K562 (cell line): ENCODE results near the gene PNPLA7. TPM values are rescaled to one million over a fixed set of nuclear protein-coding genes. Genes with fewer than 3 reads are reported as not detected.

Source experiments
- BRF1 ChIP-seq: IDR thresholded peaks from 3 replicates; pipeline ENCODE4 v1.6.1; 2011; ENCODE audit warnings: borderline replicate concordance, mild to moderate bottlenecking; ENCODE audit not compliant: insufficient read length; ENCODE audit errors: extremely low read depth
- CHCHD3 ChIP-seq: fragments of 250-450 bp; sonication (Bioruptor Pico); IDR thresholded peaks from 2 replicates; pipeline ENCODE4 v2.1.2; 2022; ENCODE audit warnings: mild to moderate bottlenecking
- JUNB ChIP-seq: fragments of 450-650 bp; formaldehyde crosslinking; conservative IDR thresholded peaks from 2 replicates; pipeline ENCODE4 v1.4.0; 2020; ENCODE audit warnings: mild to moderate bottlenecking
- MCM7 ChIP-seq, 2 experiments: fragments of 450-650 bp; IDR thresholded peaks; 2 replicates each; pipeline ENCODE4 v1.6.1; 2016 to 2018
- MEF2D ChIP-seq: conservative IDR thresholded peaks from 2 replicates; pipeline ENCODE4 v1.6.1; 2016; ENCODE audit warnings: low read depth, missing genetic modification characterization, missing compliant biosample characterization
- MTA1 ChIP-seq: fragments of 450-650 bp; IDR thresholded peaks from 2 replicates; pipeline ENCODE4 v1.6.1; 2017; ENCODE audit warnings: borderline replicate concordance
- NFYB ChIP-seq: IDR thresholded peaks from 2 replicates; pipeline ENCODE4 v1.6.1; 2011; ENCODE audit warnings: mild to moderate bottlenecking, moderate library complexity; ENCODE audit not compliant: insufficient read length; ENCODE audit errors: extremely low read depth
- POLR3G ChIP-seq: IDR thresholded peaks from 2 replicates; pipeline ENCODE4 v1.6.1; 2011; ENCODE audit not compliant: insufficient read length, insufficient replicate concordance; ENCODE audit errors: extremely low read depth
- RBFOX2 ChIP-seq: fragments of 200-400 bp; formaldehyde crosslinking; IDR thresholded peaks from 2 replicates; pipeline ENCODE4 v1.6.1; 2017; ENCODE audit warnings: low read depth, mild to moderate bottlenecking, low read length, moderate library complexity
- RCOR1 ChIP-seq, 2 experiments: IDR thresholded peaks; 2 replicates each; pipeline ENCODE4 v1.6.1; 2012; ENCODE audit warnings: low read depth in 2 of 2, low read length in 2 of 2, borderline replicate concordance in 1 of 2, improper control_type of control experiment in 1 of 2
- polyA plus RNA-seq, 8 experiments: library from polyadenylated mRNA; depleted of rRNA in 4 of 8; stranded (reverse) in 5 of 8; unstranded in 3 of 8; fragments of >200 nt; fragmentation: Nextera tagmentation in 2 of 8; fragmentation: Illumina TruSeq in 1 of 8; extraction: Ambion mirVana in 2 of 8; extraction: Trizol in 1 of 8; gene quantifications; 2 replicates each; pipeline versions ENCODE4 v1.2.1 to v1.2.3, GENCODE V29; 2011 to 2014; ENCODE audit warnings: inconsistent platforms in 1 of 8, missing spikeins in 1 of 8
- total RNA-seq, 7 experiments: library from RNA; depleted of rRNA in 6 of 7; stranded (reverse); fragments of >200 nt in 6 of 7; fragmentation: Illumina TruSeq in 2 of 7; extraction: Trizol in 2 of 7; gene quantifications; 2 replicates each; pipeline versions ENCODE4 v1.2.1 to v1.2.3, GENCODE V29; 2011 to 2021; ENCODE audit warnings: low replicate concordance in 1 of 7
- TF ChIP-seq, protein P1 (sequence below), 2 experiments: IDR thresholded peaks; 2 replicates each; pipeline ENCODE4 v1.6.1; 2012; ENCODE audit warnings: improper control_type of control experiment in 2 of 2, low read depth in 2 of 2, low read length in 2 of 2, borderline replicate concordance in 1 of 2
- TF ChIP-seq, protein P2 (sequence below): fragments of 250-450 bp; sonication (Bioruptor Pico); IDR thresholded peaks from 2 replicates; pipeline ENCODE4 v1.5.0; 2021; ENCODE audit warnings: mild to moderate bottlenecking, borderline replicate concordance
- TF ChIP-seq, protein P3 (sequence below), 2 experiments: fragments of 450-650 bp in 1 of 2; sonication (generic) in 1 of 2; formaldehyde crosslinking in 1 of 2; IDR thresholded peaks in 1 of 2; conservative IDR thresholded peaks in 1 of 2; 2 replicates each; pipeline versions ENCODE4 v1.6.1 to v1.8.1; 2016 to 2023; ENCODE audit warnings: mild to moderate bottlenecking in 2 of 2, moderate library complexity in 2 of 2, inconsistent platforms in 1 of 2, missing genetic modification reagents in 1 of 2
- TF ChIP-seq, protein P4 (sequence below): sonication (generic); formaldehyde crosslinking; IDR thresholded peaks from 2 replicates; pipeline ENCODE4 v1.8.0; 2022; ENCODE audit warnings: missing genetic modification reagents, mild to moderate bottlenecking, moderate library complexity, borderline replicate concordance
- TF ChIP-seq, protein P5 (sequence below): fragments of 450-650 bp; IDR thresholded peaks from 2 replicates; pipeline ENCODE4 v1.6.1; 2016; ENCODE audit warnings: borderline replicate concordance
- TF ChIP-seq, protein P6 (sequence below): fragments of 250-450 bp; sonication (Bioruptor Pico); IDR thresholded peaks from 2 replicates; pipeline ENCODE4 v1.4.0; 2020; ENCODE audit warnings: mild to moderate bottlenecking

Gene PNPLA7
- total and polyA plus RNA-seq, 9 of the 15 experiments (the other 6 are each of a cell fraction or from before 2014, with no cell fraction given): 0.01 to 0.85 (median 0.19) TPM; not detected in 1

DNA sequence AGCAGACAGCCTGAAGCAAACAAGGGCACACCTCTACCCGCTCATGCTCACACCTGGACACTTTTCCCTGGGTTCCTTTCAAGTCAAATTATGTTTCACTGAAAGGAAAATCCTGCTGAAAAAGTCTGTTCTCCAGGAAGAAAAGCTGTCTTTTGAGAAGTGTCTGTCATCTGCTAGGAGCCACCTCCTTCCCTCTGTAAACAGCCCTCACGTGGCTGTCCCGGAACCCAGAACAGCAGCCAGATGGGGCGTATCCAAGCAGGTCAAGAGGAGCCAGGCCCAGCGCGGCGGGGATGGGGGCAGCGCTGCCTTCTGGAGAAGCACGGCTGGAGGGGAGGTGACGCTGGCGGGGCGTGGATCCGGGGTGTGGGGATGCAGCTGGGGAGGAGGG is at the start of gene PNPLA7 (continued):
- TF ChIP-seq, protein P1, sequence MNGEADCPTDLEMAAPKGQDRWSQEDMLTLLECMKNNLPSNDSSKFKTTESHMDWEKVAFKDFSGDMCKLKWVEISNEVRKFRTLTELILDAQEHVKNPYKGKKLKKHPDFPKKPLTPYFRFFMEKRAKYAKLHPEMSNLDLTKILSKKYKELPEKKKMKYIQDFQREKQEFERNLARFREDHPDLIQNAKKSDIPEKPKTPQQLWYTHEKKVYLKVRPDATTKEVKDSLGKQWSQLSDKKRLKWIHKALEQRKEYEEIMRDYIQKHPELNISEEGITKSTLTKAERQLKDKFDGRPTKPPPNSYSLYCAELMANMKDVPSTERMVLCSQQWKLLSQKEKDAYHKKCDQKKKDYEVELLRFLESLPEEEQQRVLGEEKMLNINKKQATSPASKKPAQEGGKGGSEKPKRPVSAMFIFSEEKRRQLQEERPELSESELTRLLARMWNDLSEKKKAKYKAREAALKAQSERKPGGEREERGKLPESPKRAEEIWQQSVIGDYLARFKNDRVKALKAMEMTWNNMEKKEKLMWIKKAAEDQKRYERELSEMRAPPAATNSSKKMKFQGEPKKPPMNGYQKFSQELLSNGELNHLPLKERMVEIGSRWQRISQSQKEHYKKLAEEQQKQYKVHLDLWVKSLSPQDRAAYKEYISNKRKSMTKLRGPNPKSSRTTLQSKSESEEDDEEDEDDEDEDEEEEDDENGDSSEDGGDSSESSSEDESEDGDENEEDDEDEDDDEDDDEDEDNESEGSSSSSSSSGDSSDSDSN (IDR thresholded peaks at IDR 0.05; ENCODE audit: borderline replicate concordance in 1 of 2, low read depth in 2 of 2, low read length in 2 of 2): peak in 1 of 2 experiments; percentile 56; a peak in 1 of 4 replicates
- TF ChIP-seq, protein P2, sequence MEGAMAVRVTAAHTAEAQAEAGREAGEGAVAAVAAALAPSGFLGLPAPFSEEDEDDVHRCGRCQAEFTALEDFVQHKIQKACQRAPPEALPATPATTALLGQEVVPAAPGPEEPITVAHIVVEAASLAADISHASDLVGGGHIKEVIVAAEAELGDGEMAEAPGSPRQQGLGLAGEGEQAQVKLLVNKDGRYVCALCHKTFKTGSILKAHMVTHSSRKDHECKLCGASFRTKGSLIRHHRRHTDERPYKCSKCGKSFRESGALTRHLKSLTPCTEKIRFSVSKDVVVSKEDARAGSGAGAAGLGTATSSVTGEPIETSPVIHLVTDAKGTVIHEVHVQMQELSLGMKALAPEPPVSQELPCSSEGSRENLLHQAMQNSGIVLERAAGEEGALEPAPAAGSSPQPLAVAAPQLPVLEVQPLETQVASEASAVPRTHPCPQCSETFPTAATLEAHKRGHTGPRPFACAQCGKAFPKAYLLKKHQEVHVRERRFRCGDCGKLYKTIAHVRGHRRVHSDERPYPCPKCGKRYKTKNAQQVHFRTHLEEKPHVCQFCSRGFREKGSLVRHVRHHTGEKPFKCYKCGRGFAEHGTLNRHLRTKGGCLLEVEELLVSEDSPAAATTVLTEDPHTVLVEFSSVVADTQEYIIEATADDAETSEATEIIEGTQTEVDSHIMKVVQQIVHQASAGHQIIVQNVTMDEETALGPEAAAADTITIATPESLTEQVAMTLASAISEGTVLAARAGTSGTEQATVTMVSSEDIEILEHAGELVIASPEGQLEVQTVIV: no peak
- TF ChIP-seq MCM7 (IDR thresholded peaks at IDR 0.05) (no peak), CHCHD3 (no peak), POLR3G (no peak), MTA1 (no peak), NFYB (no peak), BRF1 (no peak), JUNB (no peak), MEF2D (tag) (no peak), RCOR1 (IDR thresholded peaks at IDR 0.05; ENCODE audit: borderline replicate concordance in 1 of 2, low read depth in 2 of 2, low read length in 2 of 2) (peak in 1 of 2 experiments; percentile 62; a peak in 2 of 4 replicates), RBFOX2 (no peak)
- TF ChIP-seq, protein P3, sequence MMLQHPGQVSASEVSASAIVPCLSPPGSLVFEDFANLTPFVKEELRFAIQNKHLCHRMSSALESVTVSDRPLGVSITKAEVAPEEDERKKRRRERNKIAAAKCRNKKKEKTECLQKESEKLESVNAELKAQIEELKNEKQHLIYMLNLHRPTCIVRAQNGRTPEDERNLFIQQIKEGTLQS (IDR thresholded peaks at IDR 0.05): no peak
- TF ChIP-seq, protein P3 (CRISPR knock-in tag; conservative IDR thresholded peaks at IDR 0.05): no peak
- TF ChIP-seq, protein P4, sequence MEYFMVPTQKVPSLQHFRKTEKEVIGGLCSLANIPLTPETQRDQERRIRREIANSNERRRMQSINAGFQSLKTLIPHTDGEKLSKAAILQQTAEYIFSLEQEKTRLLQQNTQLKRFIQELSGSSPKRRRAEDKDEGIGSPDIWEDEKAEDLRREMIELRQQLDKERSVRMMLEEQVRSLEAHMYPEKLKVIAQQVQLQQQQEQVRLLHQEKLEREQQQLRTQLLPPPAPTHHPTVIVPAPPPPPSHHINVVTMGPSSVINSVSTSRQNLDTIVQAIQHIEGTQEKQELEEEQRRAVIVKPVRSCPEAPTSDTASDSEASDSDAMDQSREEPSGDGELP (CRISPR knock-in tag): peak; percentile 82
- TF ChIP-seq, protein P5, sequence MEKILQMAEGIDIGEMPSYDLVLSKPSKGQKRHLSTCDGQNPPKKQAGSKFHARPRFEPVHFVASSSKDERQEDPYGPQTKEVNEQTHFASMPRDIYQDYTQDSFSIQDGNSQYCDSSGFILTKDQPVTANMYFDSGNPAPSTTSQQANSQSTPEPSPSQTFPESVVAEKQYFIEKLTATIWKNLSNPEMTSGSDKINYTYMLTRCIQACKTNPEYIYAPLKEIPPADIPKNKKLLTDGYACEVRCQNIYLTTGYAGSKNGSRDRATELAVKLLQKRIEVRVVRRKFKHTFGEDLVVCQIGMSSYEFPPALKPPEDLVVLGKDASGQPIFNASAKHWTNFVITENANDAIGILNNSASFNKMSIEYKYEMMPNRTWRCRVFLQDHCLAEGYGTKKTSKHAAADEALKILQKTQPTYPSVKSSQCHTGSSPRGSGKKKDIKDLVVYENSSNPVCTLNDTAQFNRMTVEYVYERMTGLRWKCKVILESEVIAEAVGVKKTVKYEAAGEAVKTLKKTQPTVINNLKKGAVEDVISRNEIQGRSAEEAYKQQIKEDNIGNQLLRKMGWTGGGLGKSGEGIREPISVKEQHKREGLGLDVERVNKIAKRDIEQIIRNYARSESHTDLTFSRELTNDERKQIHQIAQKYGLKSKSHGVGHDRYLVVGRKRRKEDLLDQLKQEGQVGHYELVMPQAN: peak; percentile 77; the same call in 1 of the 2 replicates
- TF ChIP-seq, protein P6, sequence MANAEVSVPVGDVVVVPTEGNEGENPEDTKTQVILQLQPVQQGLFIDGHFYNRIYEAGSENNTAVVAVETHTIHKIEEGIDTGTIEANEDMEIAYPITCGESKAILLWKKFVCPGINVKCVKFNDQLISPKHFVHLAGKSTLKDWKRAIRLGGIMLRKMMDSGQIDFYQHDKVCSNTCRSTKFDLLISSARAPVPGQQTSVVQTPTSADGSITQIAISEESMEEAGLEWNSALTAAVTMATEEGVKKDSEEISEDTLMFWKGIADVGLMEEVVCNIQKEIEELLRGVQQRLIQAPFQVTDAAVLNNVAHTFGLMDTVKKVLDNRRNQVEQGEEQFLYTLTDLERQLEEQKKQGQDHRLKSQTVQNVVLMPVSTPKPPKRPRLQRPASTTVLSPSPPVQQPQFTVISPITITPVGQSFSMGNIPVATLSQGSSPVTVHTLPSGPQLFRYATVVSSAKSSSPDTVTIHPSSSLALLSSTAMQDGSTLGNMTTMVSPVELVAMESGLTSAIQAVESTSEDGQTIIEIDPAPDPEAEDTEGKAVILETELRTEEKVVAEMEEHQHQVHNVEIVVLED (CRISPR knock-in tag): no peak
